Lower lobe of right lung (tissue), 2 donors: ENCODE measurements around the gene WASL. TPM values are rescaled to one million over a fixed set of nuclear protein-coding genes. Genes with fewer than 3 reads are reported as not detected.

Experiments
- ATAC-seq, 2 donors: fragments of 200-7000 bp; cut with Tn5 transposase; one replicate each; pipeline ENCODE4 v1.9.1; 2020 to 2022; ENCODE audit warnings: mild to moderate bottlenecking in 2 of 2, moderate library complexity in 2 of 2
- DNase-seq: peaks from one replicate; pipeline ENCODE4 v3.0.0-alpha.2; 2020
- H3K27ac ChIP-seq: fragments of 200-600 bp; one replicate; pipeline ENCODE4 v1.8.0; 2022
- H3K27me3 ChIP-seq: fragments of 200-600 bp; one replicate; pipeline ENCODE4 v1.8.0; 2022; ENCODE audit warnings: low read depth
- H3K36me3 ChIP-seq: fragments of 200-600 bp; one replicate; pipeline ENCODE4 v1.8.0; 2022; ENCODE audit warnings: mild to moderate bottlenecking
- H3K4me1 ChIP-seq: fragments of 200-600 bp; one replicate; pipeline ENCODE4 v1.8.0; 2022
- H3K4me3 ChIP-seq: fragments of 200-600 bp; one replicate; pipeline ENCODE4 v1.8.0; 2022; ENCODE audit warnings: mild to moderate bottlenecking
- H3K9me3 ChIP-seq: fragments of 200-600 bp; one replicate; pipeline ENCODE4 v1.8.0; 2022
- CTCF ChIP-seq: fragments of 200-600 bp; IDR thresholded peaks from one replicate; pipeline ENCODE4 v1.8.0; 2022; ENCODE audit warnings: antibody characterized with exemption, mild to moderate bottlenecking
- intact Hi-C: fragments of 100-400 bp; cut with DNase I; formaldehyde crosslinking; loops from one replicate; pipeline ENCODE4 v1.11.0; 2022
- total RNA-seq: library from RNA; stranded (reverse); fragmentation: NEBNext Ultra II Directional; extraction: Animal tissue kit (Norgen Biotek cat#: 25700); gene quantifications from one replicate; pipeline ENCODE4 v1.2.1, GENCODE V29; 2021
- donor health status: DM: no; HTN: yes; CAD: no; lungs with severe emphysema.

Gene WASL
- total RNA-seq, 1 donor from 2014 or later = 33.3 TPM

DNA sequence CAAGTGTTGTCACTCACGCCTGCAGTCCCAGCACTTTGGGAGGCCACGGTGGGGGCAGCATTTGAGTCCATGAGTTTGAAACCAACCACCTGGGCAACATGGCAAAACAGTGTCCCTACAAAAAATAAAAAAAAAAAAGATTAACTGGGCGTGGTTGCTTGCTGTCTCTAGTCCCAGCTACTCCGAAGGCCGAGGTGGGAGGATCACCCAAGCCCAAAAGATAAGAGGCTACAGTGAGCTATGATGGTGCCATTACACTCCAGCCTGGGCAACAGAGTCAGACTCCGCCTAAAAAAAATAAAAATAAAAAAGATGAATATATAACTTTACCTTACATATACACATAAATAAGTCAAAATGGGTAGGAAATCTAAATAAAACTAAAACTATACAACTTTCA lies 95.6 kb downstream of the WASL start:
- TF ChIP-seq CTCF = no peak
- Histone ChIP-seq H3K4me1 (no peaks in the 10 kb centered on the region), H3K4me3 (no peak overlapping the region), H3K36me3 (no peaks in the 10 kb centered on the region), H3K27me3 (no peaks in the 10 kb centered on the region), H3K9me3 (no peaks in the 10 kb centered on the region), H3K27ac (no peak overlapping the region)
- no peak for ATAC-seq
- intact Hi-C loops = no loop called here
- no peak for DNase-seq

DNA sequence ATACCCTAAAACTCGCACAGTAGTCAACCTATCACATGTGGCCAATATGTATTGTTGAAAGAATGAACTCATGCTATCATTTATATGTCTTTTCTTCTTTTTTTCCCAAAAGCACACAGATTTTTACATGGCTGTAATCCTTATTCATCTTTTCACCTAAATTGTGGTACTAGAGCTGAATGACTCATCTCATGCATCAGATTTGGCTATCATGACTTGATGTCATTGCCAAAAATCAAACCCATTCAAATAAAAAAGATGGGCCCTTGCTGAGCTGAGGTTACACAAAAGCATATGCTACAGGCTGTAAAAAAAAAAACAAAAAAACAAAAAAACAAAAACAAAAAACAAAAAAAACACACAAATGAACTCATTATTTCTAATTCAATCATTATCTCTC lies 96.4 kb downstream of the WASL start:
- DNase-seq (no peak), ATAC-seq (no peak)
- Histone ChIP-seq H3K4me1 (no peaks in the 10 kb centered on the region), H3K27me3 (no peaks in the 10 kb centered on the region), H3K9me3 (no peaks in the 10 kb centered on the region), H3K4me3 (no peak overlapping the region), H3K27ac (no peak overlapping the region), H3K36me3 (no peaks in the 10 kb centered on the region)
- intact Hi-C loops = no loop called here
- no peak for TF ChIP-seq CTCF

GRCh38 chr7:123650595-123650994 lies 98.2 kb downstream of the WASL start:
- no peaks in the 10 kb centered on the region for H3K27me3 ChIP-seq
- no peak for DNase-seq
- intact Hi-C loops = no loop called here

GRCh38 chr7:123649964-123650363 lies 98.8 kb downstream of the WASL start:
- no peaks in the 10 kb centered on the region for H3K4me1 ChIP-seq
- intact Hi-C loops = no loop called here
- H3K27me3 ChIP-seq = no peaks in the 10 kb centered on the region
- H3K27ac ChIP-seq = no peak overlapping the region
- ATAC-seq (no peak), DNase-seq (no peak)
- no peaks in the 10 kb centered on the region for H3K36me3 ChIP-seq
- H3K9me3 ChIP-seq = no peaks in the 10 kb centered on the region
- H3K4me3 ChIP-seq = no peak overlapping the region
- no peak for TF ChIP-seq CTCF

More at GRCh38 chr7:123650595-123650994, 98.2 kb downstream of the WASL start:
- Histone ChIP-seq H3K4me3 (no peak overlapping the region), H3K27ac (no peak overlapping the region), H3K9me3 (no peaks in the 10 kb centered on the region), H3K36me3 (no peaks in the 10 kb centered on the region), H3K4me1 (no peaks in the 10 kb centered on the region)
- no peak for TF ChIP-seq CTCF
- ATAC-seq = no peak

DNA sequence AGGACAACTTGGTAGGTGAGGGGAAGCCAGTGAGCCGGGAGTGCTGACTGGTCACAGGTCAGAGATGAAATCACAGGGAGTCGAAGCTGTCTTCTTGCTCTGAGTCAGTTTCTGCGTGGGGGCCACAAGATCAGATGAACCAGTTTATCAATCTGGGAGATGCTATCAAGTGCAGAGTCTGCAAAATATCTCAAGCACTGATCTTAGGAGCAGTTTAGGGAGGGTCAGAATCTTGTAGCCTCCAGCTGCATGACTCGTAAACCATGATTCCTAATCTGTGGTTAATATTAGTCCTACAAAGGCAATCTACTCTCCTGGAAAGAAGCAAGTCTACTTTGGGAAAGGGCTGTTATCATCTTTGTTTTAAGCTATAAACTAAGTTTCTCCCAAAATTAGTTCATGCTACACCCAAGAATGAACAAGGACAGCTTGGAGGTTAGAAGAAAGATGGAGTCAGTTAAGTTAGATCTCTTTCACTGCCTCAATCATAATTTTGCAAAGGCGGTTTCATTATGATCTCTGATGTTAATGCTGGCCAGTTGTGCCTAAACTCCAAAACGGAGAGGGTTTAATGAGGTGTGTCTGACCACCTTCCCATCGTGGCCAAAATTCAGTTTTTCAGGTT lies 101.6 kb downstream of the WASL start:
- intact Hi-C loops = no loop called here
- ATAC-seq (no peak), DNase-seq (no peak)
- no peak for TF ChIP-seq CTCF
- Histone ChIP-seq H3K27me3 (no peaks in the 10 kb centered on the region), H3K27ac (no peak overlapping the region), H3K4me3 (no peak overlapping the region), H3K4me1 (peaks cover 12% of the 10 kb centered on the region), H3K9me3 (no peaks in the 10 kb centered on the region), H3K36me3 (no peaks in the 10 kb centered on the region)

DNA sequence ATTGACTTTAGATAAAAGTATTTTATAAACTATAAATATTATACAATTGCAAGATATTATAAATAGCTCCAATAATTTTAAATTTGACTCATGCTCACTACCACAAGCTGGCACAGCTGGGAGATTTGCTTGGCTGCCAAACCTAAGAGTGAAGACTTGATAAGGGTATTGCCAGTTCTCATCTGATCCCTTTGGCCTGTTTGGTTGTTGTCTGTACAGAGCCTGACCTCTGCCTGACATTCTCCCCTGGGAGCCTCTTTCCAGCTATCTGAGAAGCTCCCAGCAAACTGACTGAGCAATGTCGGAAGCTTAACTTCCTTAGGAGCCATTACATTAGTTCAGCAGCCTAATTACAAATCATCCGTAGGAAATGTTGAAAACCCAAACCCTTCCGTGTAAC lies 103.3 kb downstream of the WASL start:
- no peak for TF ChIP-seq CTCF
- H3K4me3 ChIP-seq = no peak overlapping the region
- peaks cover 12% of the 10 kb centered on the region for H3K4me1 ChIP-seq
- ATAC-seq = no peak
- DNase-seq = no peak
- intact Hi-C loops = no loop called here
- no peaks in the 10 kb centered on the region for H3K9me3 ChIP-seq
- H3K36me3 ChIP-seq = no peaks in the 10 kb centered on the region
- no peaks in the 10 kb centered on the region for H3K27me3 ChIP-seq
- H3K27ac ChIP-seq = no peak overlapping the region
